Hindlimb muscle (tissue), 1 donor: ENCODE measurements around the gene GPR27. TPM values are rescaled to one million over a fixed set of nuclear protein-coding genes. Genes with fewer than 3 reads are reported as not detected.

Experiments used
- DNase-seq: peaks from one replicate; pipeline ENCODE4 v3.0.0-alpha.2; 2013
- polyA plus RNA-seq: library from polyadenylated mRNA; unstranded; fragments of 120-200 nt; gene quantifications from one replicate; pipeline ENCODE4 v1.2.1, GENCODE V29; 2013; ENCODE audit not compliant: insufficient read length

GPR27 gene
- polyA plus RNA-seq, 1 donor, result 3.2 TPM

GRCh38 chr3:71786551-71786950, 32.9 kb downstream of the GPR27 start:
- DNase-seq, result peak; percentile 64

GRCh38 chr3:71787851-71788405, 34.3 kb downstream of the GPR27 start:
- no peak for DNase-seq

GRCh38 chr3:71789922-71790321, 36.3 kb downstream of the GPR27 start:
- DNase-seq, result no peak

- DNase-seq, result no peak
Observed at GRCh38 chr3:71791634-71792033, 38.0 kb downstream of the GPR27 start.

GRCh38 chr3:71796290-71796689, 42.6 kb downstream of the GPR27 start:
- no peak for DNase-seq

- DNase-seq, result no peak
Observed at GRCh38 chr3:71797455-71797854, 43.8 kb downstream of the GPR27 start.

- DNase-seq, result no peak
Observed at GRCh38 chr3:71800023-71800422, 46.4 kb downstream of the GPR27 start.

GRCh38 chr3:71801986-71802385, 48.3 kb downstream of the GPR27 start:
- DNase-seq, result no peak

GRCh38 chr3:71803248-71803647, 49.6 kb downstream of the GPR27 start:
- no peak for DNase-seq

GRCh38 chr3:71805199-71805598, 51.5 kb downstream of the GPR27 start:
- no peak for DNase-seq

- no peak for DNase-seq
Observed at GRCh38 chr3:71805691-71806090, 52.0 kb downstream of the GPR27 start.

Other genes starting within 250 kb of the GPR27 start
- gene FOXP1, start 170.1 kb upstream of the GPR27 start, polyA plus RNA-seq, result 18.2 TPM
- gene EIF4E3, start 28.5 kb upstream of the GPR27 start, polyA plus RNA-seq, result 9.3 TPM
- gene PROK2, start 31.3 kb downstream of the GPR27 start, polyA plus RNA-seq, result 0.30 TPM